CD4-positive, CD25-positive, alpha-beta regulatory T cell (primary cell): Measurements from ENCODE around the gene HLCS. TPM values are rescaled to one million over a fixed set of nuclear protein-coding genes. Genes with fewer than 3 reads are reported as not detected.

ENCODE experiments used
- ATAC-seq, 2 donors: fragments of 150-1000 bp; cut with Tn5 transposase; one replicate each; pipeline ENCODE4 v1.10.0; 2021; ENCODE audit warnings: low read depth in 2 of 2, moderate number of reproducible peaks in 2 of 2, moderate library complexity in 1 of 2
- DNase-seq, 3 donors: peaks; one replicate each; pipeline versions ENCODE4 v3.0.0 to v3.0.0-alpha.2; 2012 to 2022; ENCODE audit warnings: mixed read lengths in 1 of 3
- H3K27ac ChIP-seq: one replicate; pipeline ENCODE4 v1.7.0; 2013; ENCODE audit warnings: mild to moderate bottlenecking, low read length; ENCODE audit not compliant: insufficient read depth, poor library complexity, severe bottlenecking
- H3K27me3 ChIP-seq: one replicate; pipeline ENCODE4 v1.7.0; 2013; ENCODE audit warnings: low read length; ENCODE audit not compliant: control insufficient read depth, insufficient read depth
- H3K36me3 ChIP-seq: one replicate; pipeline ENCODE4 v1.7.0; 2013; ENCODE audit warnings: mild to moderate bottlenecking, low read length, moderate library complexity; ENCODE audit not compliant: control insufficient read depth, insufficient read depth
- H3K4me1 ChIP-seq: 2 replicates; pipeline ENCODE4 v1.7.0; 2013; ENCODE audit warnings: mild to moderate bottlenecking, low read length; ENCODE audit not compliant: insufficient read depth, control insufficient read depth, poor library complexity, severe bottlenecking
- H3K4me3 ChIP-seq: one replicate; pipeline ENCODE4 v1.7.0; 2013; ENCODE audit warnings: low read depth, mild to moderate bottlenecking, low read length, moderate library complexity
- H3K9me3 ChIP-seq, 2 experiments: 1 replicate in 1 of 2; 2 replicates in 1 of 2; pipeline ENCODE4 v1.7.0; 2013; ENCODE audit warnings: low read length in 2 of 2, mild to moderate bottlenecking in 1 of 2, moderate library complexity in 1 of 2; ENCODE audit not compliant: control insufficient read depth in 2 of 2
- H3K27ac Mint-ChIP-seq, 3 donors: one replicate each; pipeline ENCODE4 v1.8.0; 2020 to 2022; ENCODE audit warnings: mild to moderate bottlenecking in 3 of 3, mixed read lengths in 3 of 3, moderate library complexity in 2 of 3
- H3K27me3 Mint-ChIP-seq: one replicate; pipeline ENCODE4 v1.8.0; 2022; ENCODE audit warnings: mild to moderate bottlenecking, mixed read lengths
- H3K36me3 Mint-ChIP-seq: one replicate; pipeline ENCODE4 v1.8.0; 2020; ENCODE audit warnings: mixed read lengths
- H3K4me1 Mint-ChIP-seq, 4 donors: one replicate each; pipeline ENCODE4 v1.8.0; 2020 to 2022; ENCODE audit warnings: mixed read lengths in 4 of 4, mild to moderate bottlenecking in 1 of 4
- H3K4me3 Mint-ChIP-seq, 4 donors: one replicate each; pipeline ENCODE4 v1.8.0; 2020 to 2022; ENCODE audit warnings: mild to moderate bottlenecking in 4 of 4, mixed read lengths in 4 of 4, moderate library complexity in 3 of 4
- H3K9me3 Mint-ChIP-seq, 7 donors: one replicate each; pipeline ENCODE4 v1.8.0; 2020 to 2022; ENCODE audit warnings: mixed read lengths in 7 of 7, mild to moderate bottlenecking in 3 of 7, moderate library complexity in 2 of 7
- polyA plus RNA-seq, 4 donors: library from polyadenylated mRNA; unstranded; fragments of 300-500 nt; fragmentation: Illumina TruSeq; gene quantifications; one replicate each; pipeline ENCODE4 v1.2.3, GENCODE V29; 2021
- total RNA-seq: library from RNA; stranded (reverse); gene quantifications from one replicate; pipeline ENCODE4 v1.2.3, GENCODE V29; 2022

HLCS gene
- total and polyA plus RNA-seq, 5 donors from 2014 or later: 5.2 to 13.6 (median 11.0) TPM

- H3K4me1 Mint-ChIP-seq: peaks cover 5 to 20% (median 9%) of the 10 kb centered on the region in 4 donors
- no peak for ATAC-seq
- H3K4me1 ChIP-seq: peaks cover 17% of the 10 kb centered on the region
Measured at GRCh38 chr21:36968414-36968813, 1.9 kb upstream of the HLCS start.

GRCh38 chr21:36966821-36967768, 626 bp upstream of the HLCS start:
- H3K9me3 Mint-ChIP-seq: no peaks in the 10 kb centered on the region
- H3K4me3 ChIP-seq: peak overlapping the region; percentile 51
- H3K27ac Mint-ChIP-seq: peak overlapping the region; percentile 65 to 81 (median 74)
- H3K36me3 ChIP-seq: no peaks in the 10 kb centered on the region
- no peaks in the 10 kb centered on the region for H3K27me3 ChIP-seq
- peaks cover 5 to 20% (median 9%) of the 10 kb centered on the region in 4 donors for H3K4me1 Mint-ChIP-seq
- H3K4me3 Mint-ChIP-seq: peak overlapping the region; percentile 71 to 90 (median 82)
- ATAC-seq (no peak), DNase-seq (no peak)
- H3K9me3 ChIP-seq: no peaks in the 10 kb centered on the region
- peak overlapping the region; percentile 69 for H3K27ac ChIP-seq
- H3K4me1 ChIP-seq: peaks cover 17% of the 10 kb centered on the region
- peaks cover under 1% of the 10 kb centered on the region for H3K36me3 Mint-ChIP-seq
- H3K27me3 Mint-ChIP-seq: no peaks in the 10 kb centered on the region

More at GRCh38 chr21:36968414-36968813, 1.9 kb upstream of the HLCS start:
- H3K27ac Mint-ChIP-seq: no peak overlapping the region
- H3K27me3 Mint-ChIP-seq: no peaks in the 10 kb centered on the region
- DNase-seq: no peak
- H3K4me3 Mint-ChIP-seq: peak overlapping the region in 3 of 4 donors; percentile 20 to 85 (median 71)
- Histone ChIP-seq H3K9me3 (no peaks in the 10 kb centered on the region), H3K27ac (no peak overlapping the region), H3K36me3 (no peaks in the 10 kb centered on the region), H3K27me3 (no peaks in the 10 kb centered on the region), H3K4me3 (no peak overlapping the region)
- H3K36me3 Mint-ChIP-seq: no peaks in the 10 kb centered on the region
- no peaks in the 10 kb centered on the region for H3K9me3 Mint-ChIP-seq

DNA sequence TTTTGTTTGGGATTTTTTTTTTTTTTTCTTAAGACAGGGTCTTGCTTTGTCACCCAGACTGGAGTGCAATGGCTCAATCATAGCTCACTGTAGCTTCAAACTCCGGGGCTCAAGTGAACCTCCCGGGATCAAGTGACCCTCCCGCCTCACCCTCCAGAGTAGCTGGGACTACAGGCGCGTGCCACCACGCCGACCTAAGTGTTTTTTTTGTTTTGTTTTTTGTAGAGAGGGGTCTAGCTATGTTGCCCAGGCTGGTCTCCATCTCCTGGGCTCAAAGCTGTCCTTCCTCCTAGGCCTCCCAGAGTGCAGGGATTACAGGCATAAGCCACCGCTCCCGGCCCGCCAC, 776 bp downstream of the HLCS start:
- ATAC-seq (no peak), DNase-seq (no peak)
- Mint-ChIP-seq H3K9me3 (peaks cover 0 to 2% (median 0%) of the 10 kb centered on the region in 7 donors), H3K4me1 (peaks cover 5 to 20% (median 9%) of the 10 kb centered on the region in 4 donors), H3K36me3 (peaks cover 8% of the 10 kb centered on the region), H3K4me3 (peak overlapping the region; percentile 87 to 90 (median 88)), H3K27ac (peak overlapping the region in 2 of 3 donors; percentile 85 to 90), H3K27me3 (no peaks in the 10 kb centered on the region)
- Histone ChIP-seq H3K9me3 (no peaks in the 10 kb centered on the region), H3K27me3 (no peaks in the 10 kb centered on the region), H3K27ac (peak overlapping the region; percentile 63), H3K4me1 (peaks cover 17% of the 10 kb centered on the region), H3K36me3 (peaks cover 5% of the 10 kb centered on the region), H3K4me3 (peak overlapping the region; percentile 41)

DNA sequence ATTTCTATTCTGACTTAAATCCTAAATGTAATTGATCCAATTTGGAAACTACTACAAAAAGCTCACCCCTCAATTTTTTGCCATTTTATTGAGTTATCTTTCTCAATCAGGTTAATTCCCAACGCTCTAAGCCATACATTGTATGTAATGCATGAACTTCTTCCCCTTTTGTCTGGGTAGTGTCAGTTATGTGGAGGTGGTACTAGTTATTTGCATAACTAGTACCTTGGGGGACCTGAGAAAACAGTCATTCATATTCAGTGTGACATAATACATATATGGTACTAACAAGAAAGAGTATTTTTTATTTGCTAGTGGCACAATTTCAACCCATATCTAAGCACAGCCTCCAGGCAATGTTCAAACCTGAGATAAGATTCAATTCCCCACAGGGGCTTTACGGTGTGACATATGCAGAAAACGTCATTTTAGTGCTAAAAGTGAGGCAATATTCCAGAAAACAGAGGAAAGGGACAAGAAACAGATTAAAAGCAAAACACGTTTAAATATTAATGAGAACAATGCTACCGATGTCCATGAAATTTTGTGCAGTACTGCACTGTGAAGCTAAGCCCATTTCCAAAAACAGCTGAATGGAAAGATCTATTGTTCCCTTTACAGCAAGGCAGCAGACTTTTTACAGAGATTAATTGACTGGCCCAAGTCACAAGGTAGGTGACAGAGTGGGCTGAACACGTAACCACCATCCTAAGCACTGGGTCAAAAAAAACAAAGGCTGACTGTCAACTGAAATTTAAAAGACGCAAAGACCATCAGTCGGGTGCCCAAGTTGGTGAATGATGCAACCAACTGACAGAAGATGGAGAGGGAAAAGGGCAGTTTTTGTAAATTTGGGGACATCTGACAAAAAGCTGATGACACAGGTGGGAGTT, 1.4 kb downstream of the HLCS start:
- peaks cover 7% of the 10 kb centered on the region for H3K36me3 ChIP-seq
- DNase-seq (no peak), ATAC-seq (no peak)
- peaks cover 17% of the 10 kb centered on the region for H3K4me1 ChIP-seq
- peaks cover 5 to 20% (median 10%) of the 10 kb centered on the region in 4 donors for H3K4me1 Mint-ChIP-seq
- H3K36me3 Mint-ChIP-seq: peaks cover 12% of the 10 kb centered on the region
- H3K4me3 Mint-ChIP-seq: peak overlapping the region; percentile 87 to 90 (median 88)
- H3K9me3 ChIP-seq: no peaks in the 10 kb centered on the region
- peak overlapping the region; percentile 41 for H3K4me3 ChIP-seq
- H3K27ac Mint-ChIP-seq: peak overlapping the region; percentile 85 to 96 (median 90)
- no peak overlapping the region for H3K27ac ChIP-seq
- no peaks in the 10 kb centered on the region for H3K27me3 Mint-ChIP-seq
- H3K27me3 ChIP-seq: no peaks in the 10 kb centered on the region
- H3K9me3 Mint-ChIP-seq: peaks cover 0 to 2% (median 0%) of the 10 kb centered on the region in 7 donors

GRCh38 chr21:36964398-36964797, 2.1 kb downstream of the HLCS start:
- DNase-seq: no peak
- ATAC-seq: no peak
- no peaks in the 10 kb centered on the region for H3K27me3 ChIP-seq
- peaks cover 17% of the 10 kb centered on the region for H3K4me1 ChIP-seq
- Mint-ChIP-seq H3K4me1 (peaks cover 5 to 20% (median 11%) of the 10 kb centered on the region in 4 donors), H3K4me3 (peak overlapping the region in 2 of 4 donors; percentile 44 to 87), H3K27ac (no peak overlapping the region), H3K27me3 (no peaks in the 10 kb centered on the region), H3K36me3 (peaks cover 12% of the 10 kb centered on the region), H3K9me3 (peaks cover 0 to 2% (median 0%) of the 10 kb centered on the region in 7 donors)
- H3K4me3 ChIP-seq: no peak overlapping the region
- H3K9me3 ChIP-seq: no peaks in the 10 kb centered on the region
- H3K36me3 ChIP-seq: peaks cover 7% of the 10 kb centered on the region
- H3K27ac ChIP-seq: no peak overlapping the region

DNA sequence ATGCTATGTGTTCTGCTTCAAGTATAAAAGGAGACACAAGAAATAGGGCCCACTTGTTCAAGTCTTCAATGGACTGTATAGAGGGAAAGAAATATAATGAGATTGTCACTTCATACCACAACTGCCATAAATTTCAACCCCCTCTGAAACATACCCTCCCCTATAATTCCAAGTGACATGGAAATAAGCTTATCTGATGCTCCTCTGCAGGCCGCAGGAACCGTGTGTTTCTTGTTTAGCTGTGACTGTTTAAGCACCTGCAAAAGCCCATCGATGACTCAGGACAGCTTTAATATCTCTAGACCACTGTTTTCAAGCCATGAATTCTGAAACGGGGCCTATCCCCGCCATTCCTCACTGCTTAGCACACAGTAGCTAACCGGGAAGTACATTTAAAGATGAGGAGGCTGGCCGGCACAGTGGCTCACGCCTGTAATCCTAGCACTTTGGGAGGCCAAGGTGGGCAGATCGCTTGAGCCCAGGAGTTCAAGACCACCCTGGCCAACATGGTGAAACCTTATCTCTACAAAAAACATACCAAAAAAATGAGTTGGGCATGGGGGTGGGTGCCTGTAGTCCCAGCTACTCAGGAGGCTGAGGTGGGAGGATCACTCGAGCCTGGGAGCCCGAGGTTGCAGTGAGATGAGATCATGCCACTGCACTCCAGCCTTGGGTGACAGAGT, 4.2 kb downstream of the HLCS start:
- H3K9me3 ChIP-seq: no peaks in the 10 kb centered on the region
- no peaks in the 10 kb centered on the region for H3K27me3 ChIP-seq
- peaks cover 0 to 2% (median 0%) of the 10 kb centered on the region in 7 donors for H3K9me3 Mint-ChIP-seq
- ATAC-seq (no peak), DNase-seq (no peak)
- H3K4me1 Mint-ChIP-seq: peaks cover 5 to 16% (median 11%) of the 10 kb centered on the region in 4 donors
- H3K36me3 ChIP-seq: peaks cover 7% of the 10 kb centered on the region
- no peak overlapping the region for H3K4me3 Mint-ChIP-seq
- no peak overlapping the region for H3K4me3 ChIP-seq
- peaks cover 18% of the 10 kb centered on the region for H3K36me3 Mint-ChIP-seq
- no peaks in the 10 kb centered on the region for H3K27me3 Mint-ChIP-seq
- H3K27ac ChIP-seq: no peak overlapping the region
- no peak overlapping the region for H3K27ac Mint-ChIP-seq
- peaks cover 15% of the 10 kb centered on the region for H3K4me1 ChIP-seq

DNA sequence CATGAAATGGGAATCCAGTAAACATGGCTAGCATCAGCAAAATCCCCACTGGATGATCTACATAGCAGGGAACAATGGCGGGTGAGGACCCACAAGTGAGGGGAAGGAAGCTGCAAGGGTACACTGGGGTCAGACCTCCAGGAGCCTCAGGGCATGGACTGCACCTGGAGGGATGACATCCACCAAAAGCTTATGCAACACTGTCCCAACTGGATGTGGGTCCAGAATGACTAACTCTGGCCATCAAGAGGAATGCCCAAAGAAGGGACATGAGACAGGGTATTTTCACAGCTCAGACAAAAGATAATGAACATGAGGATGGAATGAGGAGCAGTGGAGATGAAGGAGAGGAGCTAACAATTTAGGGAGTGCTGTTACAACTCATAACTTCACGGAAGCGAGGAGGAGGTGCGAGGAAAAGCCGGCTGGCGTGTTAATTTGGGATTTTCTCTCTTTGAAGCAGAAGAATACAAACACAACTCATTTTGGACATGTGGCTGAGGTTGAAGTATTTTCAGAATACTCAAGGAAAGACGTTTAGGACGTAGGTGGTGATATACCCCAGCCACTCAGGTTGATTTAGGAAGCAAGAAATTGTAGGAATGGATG, 5.7 kb downstream of the HLCS start:
- ATAC-seq (no peak), DNase-seq (no peak)
- peaks cover 6% of the 10 kb centered on the region for H3K4me1 ChIP-seq
- H3K27me3 ChIP-seq: no peaks in the 10 kb centered on the region
- H3K4me1 Mint-ChIP-seq: peaks cover 5 to 13% (median 10%) of the 10 kb centered on the region in 4 donors
- no peak overlapping the region for H3K4me3 Mint-ChIP-seq
- H3K9me3 Mint-ChIP-seq: peaks cover 0 to 2% (median 0%) of the 10 kb centered on the region in 7 donors
- H3K27me3 Mint-ChIP-seq: no peaks in the 10 kb centered on the region
- no peaks in the 10 kb centered on the region for H3K9me3 ChIP-seq
- H3K36me3 Mint-ChIP-seq: peaks cover 20% of the 10 kb centered on the region
- no peak overlapping the region for H3K27ac ChIP-seq
- H3K36me3 ChIP-seq: peaks cover 10% of the 10 kb centered on the region
- H3K27ac Mint-ChIP-seq: peak overlapping the region in 2 of 3 donors; percentile 10 to 36
- H3K4me3 ChIP-seq: no peak overlapping the region
